HCT116 (cell line): ENCODE data around the gene CENPF. TPM values are rescaled to one million over a fixed set of nuclear protein-coding genes. Genes with fewer than 3 reads are reported as not detected.

Experiments used
- ATAC-seq: fragments of 200-7000 bp; cut with Tn5 transposase; 2 replicates; pipeline ENCODE4 v1.9.1; 2020; ENCODE audit warnings: mild to moderate bottlenecking, moderate library complexity
- BruUV-seq: library from RNA; stranded (reverse); fragments of 400-500 nt; replicated peaks from 2 replicates; lab custom pipeline; 2021; lab: Mats Ljungman, UMichigan
- CTCF ChIA-PET: fragments of 300-600 bp; sonication (Branson Sonifier 250); formaldehyde crosslinking; loops from one replicate; lab custom pipeline; 2021; ENCODE audit warnings: antibody characterized with exemption; lab: Charles Lee
- POLR2A ChIA-PET: fragments of 300-600, 350-600 bp; sonication (Branson Sonifier 250); formaldehyde crosslinking; loops from one replicate; lab custom pipeline; 2021; ENCODE audit warnings: antibody characterized with exemption; lab: Charles Lee
- RAD21 ChIA-PET, 2 experiments: fragments of 300-600 bp; sonication (Branson Sonifier 250); formaldehyde crosslinking; loops; one replicate each; lab custom pipeline; 2023; ENCODE audit warnings: low total read pairs in 2 of 2; ENCODE audit not compliant: uncharacterized antibody in 2 of 2, unreplicated experiment in 2 of 2, low non-redundant PET in 1 of 2; lab: Charles Lee
- DNase-seq: peaks from one replicate; pipeline ENCODE4 v3.0.0-alpha.2; 2010; ENCODE audit warnings: low read depth, low spot score
- H2AFZ ChIP-seq: fragments of 200-600 bp; shearing (Covaris generic), sonication (generic); 2 replicates; pipeline ENCODE4 v1.6.1; 2017; ENCODE audit warnings: low read depth, mixed run types, mixed read lengths, antibody characterized with exemption, low read length; ENCODE audit not compliant: poor library complexity, severe bottlenecking
- H3K27ac ChIP-seq: 2 replicates; pipeline ENCODE4 v1.5.1; 2012; ENCODE audit warnings: low read depth, low read length
- H3K27me3 ChIP-seq: fragments of 200-600 bp; sonication (generic); 2 replicates; pipeline ENCODE4 v1.6.1; 2016; ENCODE audit warnings: mixed run types, low read length, mixed read lengths; ENCODE audit not compliant: insufficient read depth
- H3K36me3 ChIP-seq, 2 experiments: fragments of 200-500 bp in 1 of 2; fragments of 200-600 bp in 1 of 2; sonication (Bioruptor generic) in 1 of 2; sonication (generic) in 1 of 2; 2 replicates each; pipeline versions ENCODE4 v1.5.1 to v1.6.1; 2014 to 2016; ENCODE audit warnings: low read length in 2 of 2, inconsistent platforms in 1 of 2, mixed read lengths in 1 of 2, mixed run types in 1 of 2; ENCODE audit not compliant: insufficient read depth in 2 of 2, control insufficient read depth in 1 of 2
- H3K4me1 ChIP-seq, 2 experiments: fragments of 200-600 bp in 1 of 2; sonication (generic) in 1 of 2; 2 replicates each; pipeline versions ENCODE4 v1.5.1 to v1.6.1; 2012 to 2017; ENCODE audit warnings: low read length in 2 of 2, inconsistent platforms in 1 of 2, mild to moderate bottlenecking in 1 of 2, mixed read lengths in 1 of 2, mixed run types in 1 of 2, moderate library complexity in 1 of 2; ENCODE audit not compliant: insufficient read depth in 2 of 2, control insufficient read depth in 1 of 2
- H3K4me2 ChIP-seq: fragments of 200-600 bp; sonication (generic); 2 replicates; pipeline ENCODE4 v1.6.1; 2017; ENCODE audit warnings: mixed run types, low read length, mixed read lengths
- H3K4me3 ChIP-seq, 2 experiments: fragments of 200-600 bp in 1 of 2; sonication (generic) in 1 of 2; replicated peaks in 1 of 2; 2 replicates each; pipeline ENCODE4 v1.5.1; 2011 to 2016; ENCODE audit warnings: low read length in 2 of 2, control low read depth in 1 of 2, low read depth in 1 of 2, mild to moderate bottlenecking in 1 of 2, mixed read lengths in 1 of 2, mixed run types in 1 of 2
- H3K79me2 ChIP-seq: fragments of 200-600 bp; sonication (generic); 2 replicates; pipeline ENCODE4 v1.6.1; 2017; ENCODE audit warnings: mild to moderate bottlenecking, mixed run types, low read length, moderate library complexity, mixed read lengths; ENCODE audit not compliant: insufficient read depth
- H3K9ac ChIP-seq: fragments of 200-600 bp; sonication (generic); 2 replicates; pipeline ENCODE4 v1.6.1; 2016; ENCODE audit warnings: low read length, mixed read lengths
- H3K9me2 ChIP-seq: fragments of 200-600 bp; sonication (generic), shearing (Covaris generic); 2 replicates; pipeline ENCODE4 v1.6.1; 2017; ENCODE audit warnings: mixed run types, mild to moderate bottlenecking, moderate library complexity; ENCODE audit not compliant: insufficient read depth
- H3K9me3 ChIP-seq, 2 experiments: fragments of 200-500 bp in 1 of 2; fragments of 200-600 bp in 1 of 2; sonication (Bioruptor generic) in 1 of 2; sonication (generic) in 1 of 2; 2 replicates each; pipeline ENCODE4 v1.6.1; 2014 to 2017; ENCODE audit warnings: low read length in 2 of 2, mixed read lengths in 2 of 2, inconsistent platforms in 1 of 2, low read depth in 1 of 2, mild to moderate bottlenecking in 1 of 2, mixed run types in 1 of 2, moderate library complexity in 1 of 2; ENCODE audit not compliant: control insufficient read depth in 1 of 2, insufficient read depth in 1 of 2
- H4K20me1 ChIP-seq: fragments of 200-600 bp; sonication (generic), shearing (Covaris generic); 2 replicates; pipeline ENCODE4 v1.6.1; 2017; ENCODE audit warnings: mixed run types, mild to moderate bottlenecking, moderate library complexity; ENCODE audit not compliant: insufficient read depth
- CBX3 ChIP-seq: IDR thresholded peaks from 2 replicates; pipeline ENCODE4 v1.6.1; 2012; ENCODE audit warnings: low read depth
- EGR1 ChIP-seq: IDR thresholded peaks from 2 replicates; pipeline ENCODE4 v1.6.1; 2012; ENCODE audit warnings: low read depth
- ELF1 ChIP-seq: IDR thresholded peaks from 2 replicates; pipeline ENCODE4 v1.6.1; 2012; ENCODE audit warnings: low read depth, borderline replicate concordance
- EZH2phosphoT487 ChIP-seq: fragments of 200-600 bp; IDR thresholded peaks from 2 replicates; pipeline ENCODE4 v1.6.1; 2018; ENCODE audit warnings: antibody characterized with exemption, borderline replicate concordance
- FOSL1 ChIP-seq: IDR thresholded peaks from 2 replicates; pipeline ENCODE4 v1.6.1; 2012; ENCODE audit warnings: low read depth
- JUND ChIP-seq: IDR thresholded peaks from 2 replicates; pipeline ENCODE4 v1.6.1; 2012
- MAX ChIP-seq: IDR thresholded peaks from 2 replicates; pipeline ENCODE4 v1.6.1; 2012
- POLR2A ChIP-seq: IDR thresholded peaks from 2 replicates; pipeline ENCODE4 v1.7.0; 2011; ENCODE audit warnings: borderline replicate concordance; ENCODE audit not compliant: insufficient read depth, insufficient read length; ENCODE audit errors: extremely low read depth
- POLR2AphosphoS5 ChIP-seq: IDR thresholded peaks from 2 replicates; pipeline ENCODE4 v1.6.1; 2011; ENCODE audit warnings: mild to moderate bottlenecking, low read depth, low read length, moderate library complexity
- RAD21 ChIP-seq: IDR thresholded peaks from 2 replicates; pipeline ENCODE4 v1.6.1; 2012; ENCODE audit warnings: low read depth, mild to moderate bottlenecking
- REST ChIP-seq: IDR thresholded peaks from 2 replicates; pipeline ENCODE4 v1.6.1; 2012; ENCODE audit warnings: low read depth
- SIN3A ChIP-seq: IDR thresholded peaks from 2 replicates; pipeline ENCODE4 v1.6.1; 2012; ENCODE audit warnings: low read depth
- SRF ChIP-seq: IDR thresholded peaks from 2 replicates; pipeline ENCODE4 v1.6.1; 2012; ENCODE audit warnings: low read depth
- YY1 ChIP-seq: IDR thresholded peaks from 2 replicates; pipeline ENCODE4 v1.6.1; 2011; ENCODE audit warnings: low read length, low read depth, moderate library complexity, mild to moderate bottlenecking; ENCODE audit not compliant: insufficient replicate concordance; ENCODE audit errors: extremely low read depth
- intact Hi-C: fragments of 100-400 bp; cut with micrococcal nuclease; formaldehyde crosslinking; loops from 2 replicates; pipeline ENCODE4 v1.10.0; 2022
- total RNA-seq: library from RNA; stranded (reverse); gene quantifications from one replicate; pipeline ENCODE4 v1.2.1, GENCODE V29; 2021; ENCODE audit not compliant: unreplicated experiment

The CENPF gene
- total RNA-seq, 1 experiment from 2014 or later: 120 TPM

DNA sequence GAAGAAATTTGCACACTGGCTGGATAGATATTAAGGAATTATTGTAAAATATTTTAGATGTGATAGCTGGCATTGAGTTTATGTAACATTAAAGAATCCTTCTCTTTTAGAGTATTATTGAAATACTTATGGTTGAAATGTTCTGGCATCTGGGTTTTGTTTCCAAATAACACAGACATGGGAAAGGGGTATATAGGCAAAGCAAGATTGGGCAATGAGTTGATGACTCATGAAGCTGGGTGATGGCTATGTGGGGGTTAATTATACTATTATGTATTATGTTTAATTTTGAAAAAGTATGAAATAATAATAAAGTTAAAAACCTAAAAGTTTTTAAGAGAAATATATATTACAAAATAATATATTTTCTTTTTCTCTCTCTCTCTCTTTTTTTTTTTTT, 39.1 kb upstream of the CENPF start (continued):
- TF ChIP-seq EZH2phosphoT487: no peak

DNA sequence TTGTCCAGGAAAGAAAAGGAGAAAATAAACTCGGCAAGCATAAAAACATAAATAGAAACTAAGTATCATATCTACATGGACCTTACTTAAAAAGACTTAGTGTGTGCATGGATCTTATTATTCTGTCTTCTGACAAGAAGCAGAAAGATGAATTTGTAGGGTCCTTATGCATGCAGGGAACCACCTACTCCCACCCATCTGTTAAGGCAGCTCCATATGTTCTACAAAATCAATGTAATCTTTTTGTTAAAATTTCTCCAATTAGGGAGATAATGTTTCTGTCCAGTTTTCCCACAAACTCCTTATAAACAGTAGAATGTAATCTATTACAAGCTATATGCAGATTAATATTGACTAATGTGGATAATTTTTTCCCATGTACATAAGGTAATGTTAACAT, 37.7 kb upstream of the CENPF start:
- ATAC-seq (no peak), DNase-seq (no peak)
- no peak overlapping the region for H3K4me3 ChIP-seq
- RAD21 ChIA-PET: no interaction called here
- no peaks in the 10 kb centered on the region for H3K9me3 ChIP-seq
- BruUV-seq: no TSS peak
- no peak for TF ChIP-seq ELF1
- no peak for TF ChIP-seq CBX3
- TF ChIP-seq SIN3A: no peak
- TF ChIP-seq EGR1: no peak
- no peak for TF ChIP-seq RAD21
- CTCF ChIA-PET: no interaction called here
- H3K36me3 ChIP-seq: no peaks in the 10 kb centered on the region
- intact Hi-C loops: no loop called here
- no peak overlapping the region for H3K9ac ChIP-seq
- no peaks in the 10 kb centered on the region for H3K9me2 ChIP-seq
- no peak overlapping the region for H3K4me2 ChIP-seq
- H4K20me1 ChIP-seq: no peaks in the 10 kb centered on the region
- peak overlapping the region; percentile 93 for H2AFZ ChIP-seq
- POLR2A ChIA-PET: interaction anchor here (3.5 kb wide), 1 partner anchor 13 kb away, joined by 12 read pairs; the partner anchor contains the start of gene PTPN14
- H3K27me3 ChIP-seq: no peaks in the 10 kb centered on the region
- H3K4me1 ChIP-seq: peaks cover 0 to 15% of the 10 kb centered on the region in 2 experiments; a peak in 2 of 4 replicates
- H3K79me2 ChIP-seq: no peaks in the 10 kb centered on the region
- H3K27ac ChIP-seq: no peak overlapping the region

DNA sequence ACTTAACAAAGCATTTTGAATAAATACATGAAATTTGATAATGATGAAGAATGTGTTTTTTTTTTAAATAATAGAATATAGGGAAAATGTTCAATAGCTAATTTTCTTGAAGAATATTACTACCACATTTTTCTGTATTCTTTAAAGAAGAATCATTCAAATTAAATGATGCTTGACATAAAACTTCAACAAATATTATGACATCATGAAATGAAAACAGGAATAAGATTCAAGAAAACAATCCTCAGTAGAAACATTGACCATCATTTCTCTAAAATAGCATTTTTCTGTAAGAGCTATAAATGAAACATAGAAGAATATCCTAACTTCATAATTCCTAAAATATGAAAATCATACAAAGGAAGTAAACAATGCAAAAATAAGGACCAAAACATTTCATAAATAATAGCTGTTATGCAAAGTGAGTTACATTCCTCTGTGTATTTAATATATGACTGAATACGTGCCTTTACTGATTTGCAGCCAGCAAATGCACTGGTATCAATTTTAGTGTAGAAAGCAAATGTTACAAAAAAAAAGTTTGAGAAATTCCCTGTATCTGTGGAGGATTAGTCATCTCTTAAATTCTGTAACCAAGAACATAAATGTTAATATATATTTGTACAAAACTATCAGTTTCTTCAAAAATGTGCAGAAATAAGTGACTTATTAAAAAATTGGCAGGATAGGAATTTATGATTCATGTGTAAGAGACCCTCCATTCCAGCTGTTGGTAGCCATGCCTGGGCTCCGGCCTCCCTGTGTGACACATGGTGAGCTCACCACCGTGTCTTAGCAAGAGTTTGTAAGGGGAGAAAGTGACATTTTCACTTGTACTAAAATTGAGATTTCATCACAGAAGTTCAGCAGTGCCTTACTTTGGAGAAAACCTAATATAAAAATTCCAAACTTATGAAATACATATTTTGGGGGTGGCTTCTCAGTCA, 36.6 kb upstream of the CENPF start:
- no peak overlapping the region for H3K27ac ChIP-seq
- DNase-seq (no peak), ATAC-seq (peak; percentile 69; the same call in 1 of the 2 replicates)
- no TSS peak for BruUV-seq
- H3K4me3 ChIP-seq: no peak overlapping the region
- H3K4me2 ChIP-seq: peak overlapping the region; percentile 35
- POLR2A ChIA-PET: interaction anchor here (3.5 kb wide), 1 partner anchor 14 kb away, joined by 12 read pairs; the partner anchor contains the start of gene PTPN14
- peaks cover 0 to 15% of the 10 kb centered on the region in 2 experiments; a peak in 2 of 4 replicates for H3K4me1 ChIP-seq
- H3K36me3 ChIP-seq: no peaks in the 10 kb centered on the region
- no peak overlapping the region for H3K9ac ChIP-seq
- CTCF ChIA-PET: interaction anchor here (0.7 kb wide), 1 partner anchor 234 kb away, joined by 3 read pairs; no protein-coding TSS in a partner anchor
- no peaks in the 10 kb centered on the region for H3K9me2 ChIP-seq
- no peaks in the 10 kb centered on the region for H3K9me3 ChIP-seq
- no peaks in the 10 kb centered on the region for H3K27me3 ChIP-seq
- H4K20me1 ChIP-seq: no peaks in the 10 kb centered on the region
- peak overlapping the region; percentile 93 for H2AFZ ChIP-seq
- RAD21 ChIA-PET: no interaction called here
- intact Hi-C loops: no loop called here
- no peaks in the 10 kb centered on the region for H3K79me2 ChIP-seq
- TF ChIP-seq EGR1: no peak
- TF ChIP-seq FOSL1: peak; percentile 80
- no peak; the same call in 1 of the 2 replicates for TF ChIP-seq MAX
- no peak for TF ChIP-seq REST
- no peak for TF ChIP-seq POLR2A
- no peak for TF ChIP-seq CBX3
- TF ChIP-seq SRF: no peak
- no peak for TF ChIP-seq POLR2AphosphoS5
- peak; percentile 56 for TF ChIP-seq JUND
- no peak for TF ChIP-seq ELF1
- peak; percentile 3; the same call in 1 of the 2 replicates for TF ChIP-seq RAD21
- TF ChIP-seq YY1: peak; percentile 39
